Astrocyte of the cerebellum (primary cell): Measurements from ENCODE around the gene ZNF746.

Experiments
- DNase-seq: peaks from one replicate; pipeline ENCODE4 v3.0.0-alpha.2; 2011; ENCODE audit warnings: low read depth
- H3K4me3 ChIP-seq: 2 replicates; pipeline ENCODE4 v1.5.1; 2011; ENCODE audit warnings: mild to moderate bottlenecking, low read depth, low read length, moderate library complexity
- CTCF ChIP-seq: IDR thresholded peaks from 2 replicates; pipeline ENCODE4 v1.5.1; 2012; ENCODE audit warnings: low read length, low read depth, moderate library complexity, mild to moderate bottlenecking; ENCODE audit errors: missing control alignments
- in situ Hi-C: cut with HindIII; loops from 2 replicates; pipeline ENCODE4 v1.10.0; 2017; ENCODE audit warnings: low sequenced_read_pairs

The ZNF746 gene

GRCh38 chr7:149459540-149460452, 37.8 kb downstream of the ZNF746 start:
- DNase-seq, result no peak
- H3K4me3 ChIP-seq, result peak overlapping the region; percentile 57
- in situ Hi-C loops, result no loop called here
- TF ChIP-seq CTCF, result no peak

- TF ChIP-seq CTCF, result no peak
- in situ Hi-C loops, result no loop called here
- no peak for DNase-seq
- H3K4me3 ChIP-seq, result peak overlapping the region; percentile 50
Observed at GRCh38 chr7:149459201-149459539, 38.4 kb downstream of the ZNF746 start.

- H3K4me3 ChIP-seq, result no peak overlapping the region
- TF ChIP-seq CTCF, result no peak
- DNase-seq, result no peak
- in situ Hi-C loops, result no loop called here
Observed at GRCh38 chr7:149458235-149458634, 39.4 kb downstream of the ZNF746 start.

GRCh38 chr7:149457766-149458165, 39.8 kb downstream of the ZNF746 start:
- H3K4me3 ChIP-seq, result no peak overlapping the region
- no peak for TF ChIP-seq CTCF
- no peak for DNase-seq
- in situ Hi-C loops, result no loop called here

- TF ChIP-seq CTCF, result no peak
- in situ Hi-C loops, result no loop called here
- H3K4me3 ChIP-seq, result no peak overlapping the region
- no peak for DNase-seq
Observed at GRCh38 chr7:149456506-149457421, 40.8 kb downstream of the ZNF746 start.

GRCh38 chr7:149455175-149455950, 42.2 kb downstream of the ZNF746 start:
- no peak for DNase-seq

More at GRCh38 chr7:149455175-149455950, 42.2 kb downstream of the ZNF746 start:
- no peak overlapping the region for H3K4me3 ChIP-seq
- no peak for TF ChIP-seq CTCF
- in situ Hi-C loops, result no loop called here
